Measurements from ENCODE around the gene RBM47. TPM values are rescaled to one million over a fixed set of nuclear protein-coding genes. Genes with fewer than 3 reads are reported as not detected.

The RBM47 gene
- total RNA-seq, 4 donors from 2014 or later: 200 to 369 (median 323) TPM

GRCh38 chr4:40582413-40582812 is 47.3 kb downstream of the RBM47 start:
- H3K9me3 ChIP-seq: no peaks in the 10 kb centered on the region
- DNase-seq: no peak
- 86 to 90% methylated on average over 7 of the region's 7 CpGs for WGBS, 2 donors
- H3K36me3 ChIP-seq: no peaks in the 10 kb centered on the region
- TF ChIP-seq CTCF (IDR thresholded peaks at IDR 0.05) (no peak), POLR2A (IDR thresholded peaks at IDR 0.05) (no peak)
- H3K27me3 ChIP-seq: no peaks in the 10 kb centered on the region
- peaks cover 19 to 22% of the 10 kb centered on the region in 2 donors for H3K4me1 ChIP-seq
- no peak overlapping the region for H3K4me3 ChIP-seq (replicated peaks in 1 of 3)
- intact Hi-C loops (cut with DNase I): no loop called here
- H3K27ac ChIP-seq: no peak overlapping the region

GRCh38 chr4:40581254-40582140 is 48.2 kb downstream of the RBM47 start:
- Histone ChIP-seq H3K4me3 (replicated peaks in 1 of 3) (no peak overlapping the region), H3K27me3 (no peaks in the 10 kb centered on the region), H3K27ac (no peak overlapping the region), H3K4me1 (peaks cover 27 to 31% of the 10 kb centered on the region in 2 donors), H3K36me3 (no peaks in the 10 kb centered on the region), H3K9me3 (no peaks in the 10 kb centered on the region)
- intact Hi-C loops (cut with DNase I): no loop called here
- 92% methylated on average over 15 of the region's 15 CpGs for WGBS, 2 donors
- TF ChIP-seq CTCF (IDR thresholded peaks at IDR 0.05): no peak
- no peak for TF ChIP-seq POLR2A (IDR thresholded peaks at IDR 0.05)
- no peak for DNase-seq

GRCh38 chr4:40579983-40580382 is 49.7 kb downstream of the RBM47 start:
- Histone ChIP-seq H3K9me3 (no peaks in the 10 kb centered on the region), H3K27ac (peak overlapping the region; percentile 48 to 60 (median 50)), H3K36me3 (no peaks in the 10 kb centered on the region), H3K4me1 (peaks cover 31 to 36% of the 10 kb centered on the region in 2 donors), H3K4me3 (replicated peaks in 1 of 3) (no peak overlapping the region), H3K27me3 (no peaks in the 10 kb centered on the region)
- TF ChIP-seq CTCF (IDR thresholded peaks at IDR 0.05) (no peak), POLR2A (IDR thresholded peaks at IDR 0.05) (no peak)
- intact Hi-C loops (cut with DNase I): no loop called here
- 75 to 91% methylated on average over 3 of the region's 3 CpGs for WGBS, 2 donors
- no peak for DNase-seq

- WGBS, 2 donors: 73 to 76% methylated on average over 5 of the region's 5 CpGs
- Histone ChIP-seq H3K4me3 (replicated peaks in 1 of 3) (no peak overlapping the region), H3K27ac (peak overlapping the region; percentile 56 to 87 (median 76)), H3K27me3 (no peaks in the 10 kb centered on the region), H3K4me1 (peaks cover 36 to 38% of the 10 kb centered on the region in 2 donors), H3K9me3 (no peaks in the 10 kb centered on the region), H3K36me3 (no peaks in the 10 kb centered on the region)
- no peak for DNase-seq
- TF ChIP-seq CTCF (IDR thresholded peaks at IDR 0.05) (no peak), POLR2A (IDR thresholded peaks at IDR 0.05) (no peak)
- intact Hi-C loops (cut with DNase I): no loop called here
Observed at GRCh38 chr4:40577588-40578253, 51.9 kb downstream of the RBM47 start.

All from thyroid gland (tissue), 4 donors.